M059J (cell line): ENCODE measurements around the gene SNX33. TPM values are rescaled to one million over a fixed set of nuclear protein-coding genes. Genes with fewer than 3 reads are reported as not detected.
"Not testable (repeated sequence)": the region's sequence is repeated elsewhere in the genome, so short reads cannot be mapped to it uniquely, and the experiment has no call there.

Source experiments
- DNase-seq: peaks from one replicate; pipeline ENCODE4 v3.0.0-alpha.2; 2012; ENCODE audit warnings: low read depth
- total RNA-seq: library from RNA; depleted of rRNA; stranded (reverse); fragments of >200 nt; shearing (Covaris generic); gene quantifications from 2 replicates; pipeline ENCODE4 v1.2.3, GENCODE V29; 2014; rRNA removed

The SNX33 gene, protein sequence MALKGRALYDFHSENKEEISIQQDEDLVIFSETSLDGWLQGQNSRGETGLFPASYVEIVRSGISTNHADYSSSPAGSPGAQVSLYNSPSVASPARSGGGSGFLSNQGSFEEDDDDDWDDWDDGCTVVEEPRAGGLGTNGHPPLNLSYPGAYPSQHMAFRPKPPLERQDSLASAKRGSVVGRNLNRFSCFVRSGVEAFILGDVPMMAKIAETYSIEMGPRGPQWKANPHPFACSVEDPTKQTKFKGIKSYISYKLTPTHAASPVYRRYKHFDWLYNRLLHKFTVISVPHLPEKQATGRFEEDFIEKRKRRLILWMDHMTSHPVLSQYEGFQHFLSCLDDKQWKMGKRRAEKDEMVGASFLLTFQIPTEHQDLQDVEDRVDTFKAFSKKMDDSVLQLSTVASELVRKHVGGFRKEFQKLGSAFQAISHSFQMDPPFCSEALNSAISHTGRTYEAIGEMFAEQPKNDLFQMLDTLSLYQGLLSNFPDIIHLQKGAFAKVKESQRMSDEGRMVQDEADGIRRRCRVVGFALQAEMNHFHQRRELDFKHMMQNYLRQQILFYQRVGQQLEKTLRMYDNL
- total RNA-seq = 8.2 and 10.6 TPM in 2 replicates

DNA sequence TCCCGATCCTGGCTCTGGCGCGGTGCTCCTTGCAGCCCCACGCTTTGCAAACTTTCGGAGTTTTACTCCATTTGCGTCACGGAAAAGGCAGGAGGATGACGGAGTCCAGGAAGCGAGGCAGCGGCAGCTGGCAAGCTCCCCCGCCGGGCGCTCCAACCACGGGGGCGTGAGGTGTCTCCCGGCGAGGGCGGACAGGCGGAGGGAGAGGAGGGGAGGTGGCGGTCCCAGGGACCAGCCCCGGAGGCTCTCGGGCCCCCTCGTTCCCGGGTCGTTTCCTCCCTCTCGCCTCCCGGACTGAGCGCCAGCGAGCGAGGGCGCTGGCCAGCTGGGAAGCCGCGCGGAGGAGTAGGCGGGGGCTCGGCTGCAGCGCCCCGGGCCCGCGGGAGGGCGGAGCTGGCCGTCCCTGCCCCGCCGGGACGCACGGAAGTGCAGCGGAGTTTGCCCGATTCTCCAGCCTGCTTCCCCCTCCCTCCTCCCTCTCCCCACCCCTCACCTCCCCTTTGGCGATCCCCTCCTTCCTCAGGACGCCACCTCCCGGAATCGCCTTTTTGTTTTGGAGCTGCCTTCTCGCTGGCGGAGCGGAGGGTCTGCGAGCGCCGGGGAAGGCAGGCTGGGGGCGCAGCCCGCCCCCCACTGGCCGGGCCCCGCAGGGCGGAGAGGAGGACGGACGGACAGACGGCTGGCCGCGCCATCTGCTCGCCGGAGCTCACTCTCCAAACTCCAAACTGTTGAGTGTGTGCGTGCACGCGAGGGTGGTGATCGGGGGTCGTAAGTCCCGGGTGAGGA is at the start of gene SNX33:
TSS of gene SNX33 (plus strand) at position 543 of the 786 bp plus-strand sequence. CDS start 1,191 bp downstream, outside the sequence.
- DNase-seq = peak; percentile 79

DNA sequence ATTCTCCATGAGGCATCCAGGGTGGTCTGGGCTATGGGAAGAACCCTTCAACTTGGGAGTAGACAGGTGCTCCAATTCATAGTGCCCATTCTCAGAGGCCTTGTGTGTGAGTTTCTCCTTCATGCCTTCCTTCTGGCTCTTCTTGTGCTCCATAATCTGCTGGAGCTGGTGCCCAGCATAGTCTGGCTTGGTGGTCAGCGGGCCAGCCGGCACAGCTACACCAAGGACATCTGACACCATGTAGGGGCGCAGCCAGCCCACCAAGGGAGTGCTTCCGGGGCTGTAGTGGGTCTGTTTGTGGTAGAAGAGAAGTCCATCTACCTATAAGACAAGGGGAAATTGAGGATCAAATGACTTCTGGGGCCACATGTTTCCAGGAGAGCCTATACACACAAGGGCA is 49.4 kb upstream of the SNX33 start:
- no peak for DNase-seq

DNA sequence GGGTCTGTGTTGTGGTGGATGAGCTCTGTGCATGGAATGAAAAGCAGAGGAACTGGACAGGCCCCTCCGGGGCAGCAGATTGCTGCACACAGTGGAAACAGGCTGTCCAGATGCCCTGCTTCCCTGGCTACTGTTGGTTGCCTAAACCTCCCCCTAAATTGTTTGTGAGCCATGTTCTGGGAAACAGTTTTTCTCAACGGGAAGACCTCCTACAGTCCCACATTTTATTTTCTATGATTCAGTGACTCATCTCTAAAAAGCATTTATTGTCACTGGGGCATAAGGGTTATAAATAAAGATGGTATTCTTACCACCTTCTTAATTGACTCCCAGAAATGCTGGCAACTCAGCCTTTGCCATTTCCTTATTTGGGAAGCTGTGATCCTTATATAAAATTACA is 48.3 kb upstream of the SNX33 start:
- no peak for DNase-seq

DNA sequence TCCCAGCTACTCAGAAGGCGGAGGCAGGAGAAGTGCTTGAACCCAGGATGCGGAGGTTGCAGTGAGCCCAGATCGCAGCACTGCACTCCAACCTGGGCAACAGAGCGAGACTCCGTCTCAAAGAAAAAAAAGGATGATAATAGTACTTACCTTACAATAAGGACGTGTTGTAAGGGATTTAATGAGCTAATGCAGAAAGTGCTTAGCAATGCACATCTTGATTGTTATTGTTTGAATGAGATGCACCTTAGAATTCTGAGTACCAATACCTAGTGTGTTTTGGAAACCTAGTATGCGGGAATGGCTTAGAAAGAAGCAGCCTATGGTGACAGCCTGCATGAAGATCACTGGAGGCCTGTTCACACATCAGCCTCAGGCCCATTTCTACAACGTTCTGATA is 41.7 kb upstream of the SNX33 start:
- no peak for DNase-seq

DNA sequence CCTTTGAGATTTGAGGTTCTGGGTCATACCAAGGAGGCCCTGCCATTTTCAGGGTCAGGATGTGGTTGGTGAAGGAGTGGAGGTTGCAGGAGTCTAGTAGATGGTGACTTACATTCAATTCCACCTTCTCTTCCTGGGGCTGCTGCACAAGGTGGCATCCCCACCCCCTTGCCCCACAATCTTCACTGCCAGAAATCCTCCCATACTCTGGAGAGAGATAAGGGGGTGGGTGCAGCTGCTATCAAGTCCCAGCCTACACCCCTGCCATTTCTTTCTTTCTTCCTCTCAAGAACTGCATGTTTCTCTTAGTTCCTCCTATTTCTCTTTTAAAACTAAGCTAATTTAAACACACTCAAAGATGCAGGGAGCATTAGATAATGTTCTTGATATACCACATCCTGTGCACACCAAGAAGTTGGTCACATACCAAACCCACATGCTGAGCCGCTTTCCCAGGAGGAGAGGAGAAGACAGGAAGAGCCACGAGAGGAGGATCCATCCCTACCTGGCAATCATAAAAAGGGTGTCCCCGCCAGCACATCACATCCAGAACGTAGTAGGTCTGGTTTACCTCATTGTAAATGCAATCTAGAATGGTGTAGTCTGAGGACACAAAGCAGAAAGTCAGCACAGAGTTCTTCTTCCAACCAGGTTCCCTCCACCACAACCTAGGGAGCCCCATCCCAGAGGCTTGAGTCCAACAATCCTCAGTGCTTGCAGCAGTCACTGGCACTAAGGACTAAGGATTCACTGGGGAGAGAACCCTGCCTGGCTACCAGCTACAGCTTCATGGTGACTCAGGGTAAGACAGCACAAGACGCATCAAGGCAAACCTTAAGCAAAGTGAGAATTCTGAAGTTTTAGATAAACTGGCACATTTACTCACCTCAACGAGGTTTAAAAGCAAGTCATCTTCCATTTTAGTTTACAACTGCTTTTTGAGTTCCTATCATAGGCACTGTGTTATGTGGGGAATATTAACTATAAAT is 40.7 kb upstream of the SNX33 start:
- DNase-seq = peak; percentile 20

DNA sequence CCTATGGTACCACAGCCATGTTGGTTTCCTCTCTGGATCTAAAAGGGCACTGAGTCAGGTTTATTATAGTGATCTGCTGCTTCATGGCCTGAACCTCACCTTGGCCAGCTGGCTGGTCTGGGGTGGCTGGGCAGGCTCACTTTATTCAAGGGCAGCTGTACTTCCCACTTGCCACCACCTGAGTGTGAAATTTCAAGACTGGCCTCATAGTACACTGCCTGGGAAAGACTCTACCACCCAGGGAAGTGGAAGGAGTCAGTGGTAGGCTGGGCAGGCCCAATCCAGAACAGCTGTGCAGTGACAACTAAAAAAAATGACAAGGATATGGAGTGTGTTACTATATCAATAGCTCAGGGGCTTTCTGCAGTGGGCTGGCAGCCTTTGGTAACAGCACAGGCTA is 30.9 kb upstream of the SNX33 start:
- no peak for DNase-seq

DNA sequence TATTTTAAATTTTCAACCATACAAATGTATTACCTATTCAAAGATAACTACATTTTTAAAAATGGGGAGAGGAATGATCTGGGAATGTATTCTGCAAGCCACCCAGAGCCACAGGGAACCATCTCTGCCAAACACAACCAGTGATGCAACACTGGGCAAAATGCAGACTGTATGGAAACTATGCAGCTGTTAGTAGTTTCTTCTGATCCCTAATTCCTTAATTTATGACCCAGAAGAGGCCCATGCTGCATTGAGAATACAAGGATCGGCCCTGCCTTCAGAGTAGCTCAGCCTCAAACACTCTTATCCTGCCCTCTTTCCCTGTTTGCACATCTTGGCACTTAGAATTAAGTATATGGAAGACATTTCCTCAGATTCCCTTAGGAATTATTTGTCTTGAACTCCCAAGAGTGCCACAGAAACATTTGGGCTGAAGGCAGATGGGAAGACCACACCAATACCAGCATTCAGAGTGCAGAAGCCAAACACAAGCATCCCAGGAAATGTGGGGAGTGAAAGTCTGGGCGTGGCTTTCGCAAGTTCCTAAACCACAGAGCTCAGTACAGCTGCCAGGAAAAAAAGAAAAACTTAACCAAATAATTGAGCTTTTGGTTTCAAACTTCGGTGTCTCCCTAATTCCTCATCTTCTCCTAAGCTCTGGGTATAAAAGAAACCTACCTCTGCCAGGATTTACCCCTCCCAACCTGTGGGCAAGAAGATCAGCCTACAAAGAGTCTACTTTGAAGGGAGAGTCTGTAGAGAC is 27.5 kb upstream of the SNX33 start:
- DNase-seq = peak; percentile 48

DNA sequence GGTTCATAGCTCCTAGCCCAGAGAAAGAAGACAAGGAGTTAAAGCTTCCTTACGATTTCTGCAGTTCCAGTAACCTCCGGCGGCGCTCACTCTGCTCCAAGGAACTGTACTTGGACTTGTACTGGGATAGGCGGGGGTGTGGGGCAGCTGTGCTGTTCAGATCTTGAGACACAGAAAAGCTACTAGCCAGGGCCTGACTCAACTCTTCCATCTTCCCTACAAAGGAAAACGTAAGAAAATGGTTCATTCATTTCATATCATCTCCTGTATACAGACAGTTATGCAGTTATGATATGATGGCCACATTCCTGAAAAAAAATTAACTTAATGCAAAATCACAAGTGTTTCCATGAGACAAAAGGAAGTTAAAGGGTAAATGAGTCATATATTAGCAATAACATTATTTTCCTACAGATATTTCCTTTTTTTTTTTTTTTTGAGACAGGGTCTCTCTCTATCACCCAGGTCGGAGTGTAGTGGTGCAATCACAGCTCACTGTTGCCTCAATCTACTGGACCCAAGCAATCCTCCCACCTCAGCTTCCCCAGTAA is 26.8 kb upstream of the SNX33 start:
- DNase-seq = peak; percentile 72

DNA sequence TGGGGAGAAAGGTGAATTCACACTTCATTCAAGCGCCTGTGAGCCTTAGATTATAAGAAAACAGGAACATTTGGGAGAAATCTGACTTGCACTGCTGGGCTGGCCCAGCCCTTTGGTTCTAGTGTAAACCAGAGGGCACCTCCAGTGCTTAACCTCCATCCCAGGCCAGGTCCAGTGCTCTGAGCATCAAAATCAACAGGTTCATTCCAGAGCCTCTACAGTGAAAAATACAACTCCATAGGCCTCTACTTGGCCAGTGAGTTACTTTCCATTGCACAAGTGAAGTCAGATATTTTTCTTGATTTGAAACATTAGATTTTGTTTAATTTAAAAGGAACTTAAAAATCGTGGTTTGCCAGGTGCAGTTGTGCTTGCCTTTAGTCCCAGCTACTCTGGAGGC is 25.2 kb upstream of the SNX33 start:
- DNase-seq = no peak

DNA sequence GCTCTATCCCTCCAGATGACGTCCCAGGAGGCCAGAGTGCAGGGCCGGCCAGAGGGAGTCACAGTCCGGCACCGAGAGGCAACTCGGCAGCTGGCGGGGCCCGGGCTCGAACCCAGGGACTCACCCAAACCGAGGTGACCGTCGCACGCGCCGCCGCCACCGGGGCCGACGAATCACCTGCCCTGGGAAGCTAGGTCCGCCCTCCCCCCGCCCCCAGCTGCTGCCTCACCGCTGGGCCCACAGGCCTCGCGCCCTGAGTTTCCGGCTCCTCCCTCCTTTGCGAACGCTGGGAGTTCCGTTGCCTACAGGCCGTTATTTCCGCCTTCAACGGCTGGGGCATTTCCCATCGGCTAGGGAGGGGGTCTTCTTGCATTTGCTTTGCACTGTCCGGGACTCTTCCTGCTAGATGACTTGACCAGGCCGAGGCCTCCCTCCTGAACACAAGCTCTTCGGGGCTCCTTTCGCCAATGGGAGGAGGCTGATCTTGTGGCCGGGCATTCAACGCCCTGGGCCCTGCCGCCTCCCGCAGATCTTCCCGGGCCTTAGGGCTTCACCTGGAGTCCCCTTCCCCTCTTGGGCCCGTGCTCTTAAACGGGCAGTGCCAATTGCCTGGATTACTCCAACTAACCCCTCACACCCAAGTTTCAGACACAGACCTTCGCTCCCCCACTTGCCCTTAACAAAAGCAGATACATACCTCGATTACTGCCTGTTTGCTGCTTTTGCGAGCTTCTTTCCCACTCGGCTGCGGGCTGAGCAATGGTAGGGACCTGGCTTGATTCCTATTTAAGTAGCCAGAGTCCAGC is 22.0 kb upstream of the SNX33 start, which contains the start of gene SNUPN:
TSS of gene SNUPN (minus strand) at position 184 of the 806 bp plus-strand sequence. CDS start 4,674 bp downstream, outside the sequence.
- DNase-seq = peak; percentile 89

DNA sequence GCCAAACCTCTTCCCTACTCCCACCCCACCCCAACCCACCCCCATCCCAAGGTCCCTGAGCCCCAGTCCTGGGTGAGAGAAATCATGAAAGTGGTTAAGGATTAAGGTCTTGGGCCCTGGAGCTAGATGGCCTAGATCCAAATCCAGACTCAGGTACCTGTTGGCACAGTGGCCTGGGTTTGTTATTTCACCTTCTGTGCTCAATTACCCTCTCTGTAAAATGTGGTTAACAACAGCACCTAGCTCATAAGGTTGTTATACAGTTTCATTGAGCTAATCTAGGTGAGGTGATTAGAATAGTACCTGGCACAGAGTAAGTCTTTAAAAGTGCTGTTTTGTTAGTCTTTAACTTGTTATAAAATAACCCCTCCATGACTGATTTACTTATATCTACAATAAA is 15.8 kb upstream of the SNX33 start:
- no peak for DNase-seq

DNA sequence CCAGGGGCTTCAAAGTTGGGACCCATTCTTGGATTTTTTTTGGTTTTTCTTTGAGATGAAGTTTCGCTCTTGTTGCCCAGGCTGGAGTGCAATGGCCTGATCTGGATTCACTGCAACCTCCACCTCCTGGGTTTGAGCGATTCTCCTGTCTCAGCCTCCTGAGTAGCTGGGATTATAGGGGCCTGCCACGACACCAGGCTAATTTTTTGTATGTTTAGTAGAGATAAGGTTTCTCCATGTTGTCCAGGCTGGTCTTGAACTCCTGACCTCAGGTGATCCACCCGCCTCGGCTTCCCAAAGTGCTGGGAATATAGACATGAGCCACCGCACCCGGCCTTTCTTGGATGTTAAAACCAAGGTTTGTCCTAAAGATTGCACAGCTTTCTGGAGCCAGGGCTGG is 13.8 kb upstream of the SNX33 start:
- not testable (repeated sequence) for DNase-seq

DNA sequence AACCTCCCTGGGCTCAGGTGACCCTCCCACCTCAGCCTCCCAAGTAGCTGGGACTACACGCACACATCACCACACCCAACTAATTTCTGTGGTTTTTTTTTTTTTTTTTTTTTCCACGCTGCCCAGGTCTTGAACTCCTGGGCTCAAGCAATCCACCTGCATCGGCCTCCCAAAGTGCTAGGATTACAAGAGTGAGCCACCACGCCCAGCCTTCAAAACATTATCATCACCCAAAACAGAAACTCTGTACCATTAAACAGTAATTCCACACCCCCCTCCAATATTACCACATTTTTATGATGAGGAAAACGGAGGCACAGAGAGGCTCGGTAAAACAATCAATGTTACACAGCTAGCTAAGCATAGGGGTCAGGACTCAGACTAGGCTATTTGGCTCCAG is 11.7 kb upstream of the SNX33 start:
- no peak for DNase-seq

DNA sequence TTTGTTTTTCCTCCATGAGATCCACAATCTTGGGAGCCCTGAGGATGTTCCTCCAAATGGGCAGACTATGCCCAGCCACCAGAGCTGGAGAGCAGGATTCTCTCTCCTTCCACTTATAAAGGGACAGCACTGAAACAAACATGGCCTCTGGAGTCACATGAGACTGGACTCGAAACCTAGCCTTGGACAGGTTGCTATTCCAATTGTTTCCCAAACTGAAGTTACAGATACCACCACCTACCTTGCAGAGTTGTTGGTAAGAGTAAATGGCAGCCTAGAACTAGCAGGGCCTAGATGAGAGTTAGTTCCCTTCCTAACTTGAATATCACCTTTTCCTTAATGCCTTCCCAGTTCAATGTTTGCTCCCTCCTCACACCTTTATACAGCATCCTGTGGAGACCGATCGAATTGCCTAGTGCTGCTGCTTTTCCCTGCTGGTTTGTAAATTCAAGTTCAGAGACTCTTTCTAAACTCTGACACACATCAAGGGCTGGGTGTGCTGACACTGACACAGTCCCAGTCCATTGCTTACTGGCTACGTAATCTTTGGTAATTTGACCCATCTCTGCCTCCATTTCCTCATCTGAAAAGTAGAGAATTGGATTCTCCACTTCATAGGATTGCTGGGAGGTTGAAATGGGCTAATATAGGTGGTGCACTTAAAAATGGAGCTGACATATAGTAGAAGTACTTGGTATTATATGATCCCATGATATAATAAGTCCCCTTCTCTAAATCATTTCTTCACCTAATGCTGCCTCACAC is 10.3 kb upstream of the SNX33 start:
- no peak for DNase-seq

DNA sequence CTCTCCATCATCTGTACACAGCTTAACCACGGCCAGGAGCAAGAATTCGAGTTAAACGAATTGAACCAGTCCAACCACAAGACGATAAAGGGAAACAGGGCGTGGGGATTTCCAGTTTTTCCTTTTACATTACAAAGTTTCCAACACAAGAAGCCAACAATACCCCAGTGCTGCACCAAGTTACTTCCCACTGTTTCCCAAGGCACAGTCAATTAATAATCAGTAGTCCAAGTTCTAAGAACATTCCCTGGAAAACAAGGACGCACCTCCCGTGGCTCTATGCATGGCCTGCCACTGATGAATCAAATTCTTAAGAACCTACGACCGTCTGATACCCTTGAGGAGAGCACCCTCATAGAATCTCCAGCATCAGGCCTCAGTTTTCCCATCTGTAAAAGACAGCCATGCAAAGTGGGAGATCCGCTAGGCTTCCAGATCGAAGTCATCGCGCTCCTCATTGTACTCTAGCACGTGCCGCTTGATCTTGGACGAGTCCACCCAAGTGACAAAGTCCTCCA is 8.5 kb upstream of the SNX33 start:
- DNase-seq = peak; percentile 20

DNA sequence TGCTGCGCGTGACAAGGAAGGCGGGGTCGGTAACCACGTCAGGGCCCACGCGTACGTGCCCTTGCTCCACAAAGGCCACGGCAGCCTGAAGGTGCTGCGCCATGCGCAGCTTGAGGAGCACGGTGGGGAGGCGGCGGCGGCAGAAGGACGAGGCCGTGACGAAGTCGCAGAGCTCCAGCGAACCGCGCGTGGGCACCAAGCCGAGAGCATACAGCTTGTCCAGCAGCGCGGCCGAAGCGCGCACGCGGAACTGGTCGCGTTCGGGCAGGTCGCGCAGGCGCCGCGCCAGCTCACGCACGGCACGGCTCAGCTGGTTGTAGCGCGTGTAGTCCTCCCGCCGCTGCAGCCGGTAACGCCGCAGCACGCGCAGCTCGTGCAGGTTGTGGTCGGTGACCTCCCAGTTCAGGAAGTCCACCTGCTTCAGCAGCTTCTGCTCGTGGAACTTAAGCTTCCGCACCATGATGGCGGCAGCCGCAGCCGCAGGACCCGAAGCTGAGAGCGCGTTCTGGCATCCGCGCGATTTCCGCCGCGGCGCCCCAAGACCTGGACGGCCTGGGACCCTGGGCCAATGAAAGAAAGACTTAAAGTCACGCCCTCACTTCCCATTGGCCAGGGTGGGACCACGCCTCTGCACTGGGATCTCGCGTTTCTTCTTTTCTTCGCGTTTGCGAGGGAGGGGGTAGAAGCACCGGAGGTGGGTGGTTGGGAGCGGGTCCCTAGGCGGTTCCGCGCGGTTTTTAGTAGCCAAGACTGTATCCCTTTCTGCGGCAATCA is 7.8 kb upstream of the SNX33 start, which contains the start of gene IMP3:
TSS of gene IMP3 (minus strand) at position 516 of the 774 bp plus-strand sequence. CDS start at position 460, 56 bp downstream.
- peak; percentile 97 for DNase-seq

DNA sequence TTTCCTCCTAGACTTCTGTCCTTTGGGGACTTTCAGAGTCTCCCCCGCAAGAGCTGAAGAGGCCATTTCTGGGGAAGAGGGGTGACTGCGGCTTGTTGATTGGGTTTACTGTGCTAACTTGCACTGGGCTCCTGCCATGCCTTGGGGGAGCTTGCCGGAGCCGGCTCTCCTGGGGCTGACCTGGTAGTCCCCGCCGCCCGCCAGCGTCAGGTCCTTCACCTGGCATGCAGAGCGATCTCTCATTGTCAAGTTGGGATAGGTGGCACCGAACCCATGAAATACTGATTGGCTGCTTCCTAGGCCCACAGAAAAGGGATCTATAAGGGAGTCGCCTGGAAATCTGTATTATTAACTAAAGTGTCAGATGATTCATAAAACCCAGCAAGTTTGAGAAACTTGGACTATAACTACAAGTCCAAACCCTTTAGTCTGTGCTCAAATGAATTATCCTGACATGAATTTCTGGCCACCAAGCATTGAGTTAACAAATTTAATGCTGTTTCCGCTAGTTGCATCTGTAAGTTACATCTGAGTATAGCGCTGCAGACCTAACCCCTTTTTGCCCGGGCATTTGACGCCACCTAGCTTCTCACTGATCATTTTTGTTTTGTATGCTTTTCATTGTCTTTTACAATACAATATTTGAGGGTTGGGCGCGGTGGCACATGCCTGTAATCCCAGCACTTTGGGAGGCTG is 7.1 kb upstream of the SNX33 start:
- peak; percentile 66 for DNase-seq
